ENCODE measurements around the gene CYS1.
"Not testable (repeated sequence)": the region's sequence is repeated elsewhere in the genome, so short reads cannot be mapped to it uniquely, and the experiment has no call there.

GRCh38 chr2:10091889-10092244 lies 11.7 kb upstream of the CYS1 start:
- TF ChIP-seq EZH2 (IDR thresholded peaks at IDR 0.05; ENCODE audit: insufficient read depth, low read length); CTCF (IDR thresholded peaks at IDR 0.05; ENCODE audit: insufficient read depth, low read depth, low read length): not testable (repeated sequence)

All from astrocyte (in vitro differentiated cells and primary cell).